NOMO-1 treated with DMSO at 0.1 percent for 48 hours (cell line): ENCODE results near the gene DNA2.

Experiments used
- DNase-seq: peaks from one replicate; lab custom pipeline; 2025; ENCODE audit not compliant: unreplicated experiment; lab: John Stamatoyannopoulos, UW

The DNA2 gene

GRCh38 chr10:68446179-68446578 lies 25.6 kb downstream of the DNA2 start:
- no peak for DNase-seq

GRCh38 chr10:68442971-68443370 lies 28.8 kb downstream of the DNA2 start:
- no peak for DNase-seq

- DNase-seq, result no peak
These were observed 30.9 kb downstream of the DNA2 start for GRCh38 chr10:68440898-68441297.

DNA sequence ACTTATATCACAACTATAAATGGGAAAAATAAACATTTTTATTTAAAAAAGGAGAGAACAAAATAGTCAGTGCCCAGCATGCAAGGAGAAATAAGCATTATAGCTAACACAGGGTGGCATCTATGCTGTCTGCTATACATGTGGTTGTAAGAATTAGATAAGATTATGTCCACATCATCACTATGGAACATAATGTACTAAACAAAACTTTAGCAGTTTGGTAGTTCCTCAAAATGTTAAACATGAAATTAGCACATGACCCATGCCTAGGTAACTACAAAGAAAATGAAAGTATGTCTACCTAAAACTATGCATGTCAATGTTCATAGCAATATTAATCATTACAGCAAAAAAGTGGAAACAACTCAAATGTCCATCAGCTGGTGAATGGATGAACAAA lies 36.0 kb downstream of the DNA2 start:
- peak; percentile 19 for DNase-seq

DNA sequence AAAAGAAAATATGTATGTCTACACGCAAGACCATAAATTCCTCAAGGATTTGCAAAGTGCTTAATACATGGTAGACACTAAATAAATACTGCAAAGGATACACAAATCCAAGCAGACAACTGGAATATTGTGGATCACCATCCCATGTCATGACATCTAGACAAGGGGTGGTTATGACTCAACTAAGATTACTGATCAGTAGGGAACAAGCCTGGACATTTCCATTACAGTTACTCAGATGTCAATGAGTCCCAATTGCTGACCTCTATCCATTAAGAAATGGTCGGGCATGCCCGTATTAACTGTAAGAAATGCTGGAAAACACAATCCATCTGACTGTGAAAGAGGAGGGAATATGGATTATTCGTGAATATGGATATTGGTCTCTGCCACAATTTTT lies 37.1 kb downstream of the DNA2 start:
- no peak for DNase-seq

DNA sequence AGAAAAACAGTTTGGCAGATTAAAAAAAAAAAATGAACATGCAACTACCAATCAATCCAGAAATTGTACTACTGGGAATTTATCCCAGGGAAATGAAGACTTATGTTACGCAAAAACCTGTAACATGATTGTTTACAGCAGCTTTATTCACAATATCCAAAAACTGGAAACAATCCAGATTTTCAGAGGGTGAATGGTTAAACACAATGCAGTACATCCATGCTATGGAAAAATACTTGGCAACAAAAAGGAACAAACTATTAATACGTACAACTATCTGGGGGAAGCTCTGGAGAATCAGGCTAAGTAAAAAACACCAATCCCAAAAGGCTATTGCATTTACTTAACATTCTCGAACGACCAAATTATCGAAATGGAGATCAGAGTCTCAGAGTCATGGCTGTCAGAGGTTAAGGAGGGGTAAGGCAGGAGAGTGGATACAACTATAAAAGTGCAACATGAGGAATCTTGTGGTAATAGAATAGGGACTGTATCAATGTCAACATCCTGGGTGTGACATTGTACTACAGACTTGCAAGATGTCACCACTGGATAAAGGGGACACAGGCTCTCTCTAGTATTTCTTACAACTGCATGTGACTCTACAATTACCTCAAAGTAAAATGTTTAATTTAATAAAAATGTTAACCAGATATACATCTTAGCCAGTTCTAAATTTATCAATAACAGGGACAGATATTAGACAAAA lies 43.2 kb downstream of the DNA2 start:
- no peak for DNase-seq

DNA sequence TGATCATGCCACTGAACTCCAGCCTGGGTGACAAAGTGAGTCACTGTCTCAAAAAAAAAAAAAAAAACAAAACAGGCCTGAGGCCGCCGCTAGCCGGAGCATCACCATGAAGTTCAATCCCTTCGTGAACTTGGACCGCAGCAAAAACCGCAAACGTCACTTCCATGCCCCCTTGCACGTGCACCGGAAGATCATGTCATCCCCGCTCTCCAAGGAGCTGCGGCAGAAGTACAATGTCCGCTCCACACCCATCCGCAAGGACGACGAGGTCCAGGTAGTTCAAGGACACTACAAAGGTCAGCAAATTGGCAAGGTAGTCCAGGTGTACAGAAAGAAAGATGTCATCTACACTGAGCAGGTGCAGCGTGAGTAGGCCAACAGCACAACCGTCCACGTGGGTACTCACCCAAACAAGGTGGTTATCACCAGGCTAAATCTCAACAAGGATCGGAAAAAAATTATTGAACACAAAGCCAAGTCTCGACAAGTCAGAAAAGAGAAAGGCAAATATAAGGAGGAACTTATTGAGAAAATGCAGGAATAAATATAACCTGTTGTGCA lies 47.2 kb downstream of the DNA2 start:
- no peak for DNase-seq

GRCh38 chr10:68423522-68423921 lies 48.3 kb downstream of the DNA2 start:
- DNase-seq, result no peak

- no peak for DNase-seq
These were observed 52.4 kb downstream of the DNA2 start for GRCh38 chr10:68419376-68419775.

GRCh38 chr10:68408898-68409518 lies 62.8 kb downstream of the DNA2 start:
- no peak for DNase-seq

DNA sequence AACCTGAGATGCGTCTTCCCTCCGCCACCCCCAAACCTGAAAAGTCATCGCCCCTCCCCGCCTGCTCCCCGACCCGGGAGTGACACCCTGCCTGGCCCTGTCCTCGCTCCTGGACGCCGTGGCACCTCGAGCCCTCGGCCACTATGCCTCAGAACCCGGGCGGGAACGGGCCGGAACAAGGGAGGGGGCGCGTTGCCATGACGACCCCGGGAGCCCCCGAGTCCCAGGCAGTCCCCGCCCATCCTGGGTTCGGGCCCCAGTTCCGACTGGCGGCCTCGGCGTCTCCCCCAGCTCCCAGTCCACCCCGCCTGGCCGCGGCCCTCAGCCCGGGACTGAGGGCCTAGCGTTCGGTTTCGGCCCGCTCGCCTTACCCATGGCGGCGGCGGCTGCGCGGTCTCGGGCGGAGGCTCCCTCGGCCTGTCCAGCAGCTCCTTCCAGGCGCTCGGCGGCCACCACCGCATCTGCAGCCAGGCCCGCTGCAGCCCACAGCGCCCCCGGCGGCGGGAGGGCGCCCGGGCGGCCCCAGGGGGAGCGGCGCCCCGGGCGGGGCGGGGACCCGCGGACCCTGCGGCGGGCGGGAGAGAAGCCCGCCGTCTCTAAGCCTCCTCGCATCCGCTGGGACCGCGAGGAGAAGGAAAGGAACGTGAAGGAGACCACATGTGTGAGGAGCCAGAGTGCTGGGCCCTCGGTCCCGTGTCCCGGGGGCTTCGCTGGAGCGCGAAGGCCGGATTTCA lies 64.8 kb downstream of the DNA2 start, which contains the start of gene RUFY2:
RUFY2 (minus strand) TSS at position 463 of the 734 bp plus-strand sequence; CDS start at position 375, 88 bp downstream.
- peak; percentile 66 for DNase-seq

DNA sequence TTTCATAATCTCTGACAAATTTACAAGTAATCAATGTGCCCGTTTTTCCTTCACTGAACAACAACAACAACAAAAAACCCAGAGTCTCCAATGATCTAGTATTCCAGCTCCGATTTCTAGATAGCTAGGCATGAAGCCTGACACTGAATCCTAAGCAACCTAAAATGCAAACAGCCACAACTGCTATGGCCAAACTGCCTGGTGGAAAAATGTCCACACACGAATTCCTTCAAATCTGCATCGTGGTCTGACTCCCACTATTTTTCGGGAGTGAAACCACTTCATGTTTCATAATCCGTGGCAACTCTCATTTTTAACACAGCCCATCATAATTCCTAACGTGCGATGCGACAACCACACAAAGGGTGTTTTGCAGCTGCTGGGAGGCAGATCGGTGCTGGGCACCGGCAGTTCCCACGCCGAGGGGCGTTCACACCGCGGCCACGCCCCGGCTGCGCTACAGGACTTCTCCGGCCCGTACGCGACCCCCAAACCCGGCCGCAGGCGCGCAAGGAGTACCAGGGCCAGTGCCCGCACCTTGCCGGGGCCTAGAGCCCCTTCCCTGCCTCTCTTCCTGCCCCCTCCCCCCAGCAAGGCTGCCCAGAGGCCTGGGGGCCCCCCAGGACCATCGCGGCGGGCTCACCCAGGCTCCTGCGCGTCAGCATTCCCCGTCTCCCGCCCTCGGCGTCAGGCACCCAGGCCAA lies 65.5 kb downstream of the DNA2 start:
- peak; percentile 7 for DNase-seq

- DNase-seq, result no peak
These were observed 68.1 kb downstream of the DNA2 start for GRCh38 chr10:68403701-68404100.

- DNase-seq, result no peak
These were observed 69.5 kb downstream of the DNA2 start for GRCh38 chr10:68402276-68402675.

- DNase-seq, result no peak
These were observed 74.8 kb downstream of the DNA2 start for GRCh38 chr10:68397005-68397404.

- DNase-seq, result no peak
These were observed 86.0 kb downstream of the DNA2 start for GRCh38 chr10:68385740-68386139.

DNA sequence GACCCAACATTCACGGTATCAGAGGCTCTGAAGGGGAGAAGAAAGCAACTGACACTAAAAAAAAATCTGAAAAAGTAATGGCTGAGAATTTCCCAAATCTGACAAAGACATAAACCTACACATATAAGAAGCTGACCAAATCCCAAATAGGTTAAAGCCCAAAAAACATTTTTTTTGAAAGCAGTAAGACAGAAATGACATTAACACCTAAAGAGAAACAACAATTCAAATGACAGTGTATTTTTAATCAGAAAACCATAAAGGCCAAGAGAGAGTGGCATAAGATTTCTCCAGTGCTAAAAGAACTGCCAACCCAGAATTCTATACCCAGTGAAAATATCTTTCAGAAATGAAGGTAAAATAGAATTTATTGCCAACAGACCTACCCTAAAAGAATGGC lies 100.2 kb downstream of the DNA2 start:
- no peak for DNase-seq

- DNase-seq, result no peak
These were observed 104.7 kb downstream of the DNA2 start for GRCh38 chr10:68367121-68367520.

GRCh38 chr10:68366600-68366999 lies 105.2 kb downstream of the DNA2 start:
- DNase-seq, result no peak

- DNase-seq, result no peak
These were observed 106.2 kb downstream of the DNA2 start for GRCh38 chr10:68365611-68366010.
